Measurements from ENCODE around the gene SPDYA.
"Not testable (repeated sequence)": the region's sequence is repeated elsewhere in the genome, so short reads cannot be mapped to it uniquely, and the experiment has no call there.

The SPDYA gene

GRCh38 chr2:28810384-28811285, at the start of gene SPDYA:
Gene SPDYA (plus strand): TSS chr2:28810834. CDS start chr2:28816015, 5,181 bp downstream.
- peak; percentile 25 to 60 for DNase-seq

- DNase-seq, result no peak
These were observed 49.2 kb upstream of the SPDYA start for GRCh38 chr2:28761420-28761819.

- no peak for DNase-seq
These were observed 45.5 kb upstream of the SPDYA start for GRCh38 chr2:28764909-28765711.

- no peak for DNase-seq
These were observed 44.6 kb upstream of the SPDYA start for GRCh38 chr2:28766070-28766469.

GRCh38 chr2:28767337-28767736, 43.3 kb upstream of the SPDYA start:
- DNase-seq, result no peak

- no peak for DNase-seq
These were observed 42.2 kb upstream of the SPDYA start for GRCh38 chr2:28768422-28768821.

GRCh38 chr2:28768952-28769351, 41.7 kb upstream of the SPDYA start:
- DNase-seq, result no peak

GRCh38 chr2:28772351-28772750, 38.3 kb upstream of the SPDYA start:
- no peak for DNase-seq

GRCh38 chr2:28776471-28776870, 34.2 kb upstream of the SPDYA start:
- DNase-seq, result no peak

GRCh38 chr2:28778392-28778791, 32.2 kb upstream of the SPDYA start:
- DNase-seq, result no peak

GRCh38 chr2:28779001-28779400, 31.6 kb upstream of the SPDYA start:
- DNase-seq, result peak in 1 of 2 donors; percentile 20

- DNase-seq, result no peak
These were observed 30.1 kb upstream of the SPDYA start for GRCh38 chr2:28780496-28780895.

GRCh38 chr2:28782423-28782822, 28.2 kb upstream of the SPDYA start:
- no peak for DNase-seq

- not testable (repeated sequence) for DNase-seq
These were observed 26.1 kb upstream of the SPDYA start for GRCh38 chr2:28784570-28784969.

GRCh38 chr2:28796620-28797019, 14.0 kb upstream of the SPDYA start:
- DNase-seq, result no peak

- no peak for DNase-seq
These were observed 8.9 kb upstream of the SPDYA start for GRCh38 chr2:28801726-28802125.

- no peak for DNase-seq
These were observed 7.6 kb upstream of the SPDYA start for GRCh38 chr2:28802975-28803429.

- DNase-seq, result no peak
These were observed 707 bp upstream of the SPDYA start for GRCh38 chr2:28809927-28810326.

GRCh38 chr2:28818053-28818452, 7.4 kb downstream of the SPDYA start:
- DNase-seq, result no peak

GRCh38 chr2:28821295-28821958, 10.8 kb downstream of the SPDYA start:
- peak; percentile 11 to 74 for DNase-seq

- no peak for DNase-seq
These were observed 11.4 kb downstream of the SPDYA start for GRCh38 chr2:28822036-28822435.

- DNase-seq, result no peak
These were observed 13.6 kb downstream of the SPDYA start for GRCh38 chr2:28824207-28824606.

GRCh38 chr2:28824870-28825269, 14.2 kb downstream of the SPDYA start:
- no peak for DNase-seq

All from inflammatory macrophage treated with lipopolysaccharide for 1 hour (primary cell).